Activated CD4-positive, alpha-beta T cell treated with anti-CD3 and anti-CD28 coated beads, Interleukin-2, amount 50 U/mL, for 4 hours (primary cell): ENCODE results near the gene CENPL.
"Not testable (repeated sequence)": the region's sequence is repeated elsewhere in the genome, so short reads cannot be mapped to it uniquely, and the experiment has no call there.

Source experiments
- DNase-seq, 2 experiments: peaks; one replicate each; pipeline ENCODE4 v3.0.0-alpha.2; 2020

The CENPL gene

DNA sequence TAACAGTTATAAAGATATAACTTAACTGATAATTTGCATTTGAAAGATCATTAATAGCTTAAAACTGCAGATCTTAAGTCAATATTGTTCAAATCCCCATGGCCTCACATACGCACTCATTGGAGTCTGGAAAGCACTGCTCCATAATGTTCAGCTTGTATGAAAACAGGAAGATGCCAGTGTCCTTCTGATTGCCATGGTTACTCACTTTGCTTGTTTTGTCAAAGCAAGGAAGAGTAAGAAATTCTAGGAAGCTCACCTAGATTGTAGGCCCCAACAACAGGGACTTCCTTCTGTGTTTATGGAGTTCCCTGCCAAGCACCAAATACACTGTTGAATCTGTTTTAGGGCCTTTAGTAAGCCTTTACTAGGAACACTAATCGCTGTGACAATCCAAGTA, 32.2 kb upstream of the CENPL start:
- no peak for DNase-seq

DNA sequence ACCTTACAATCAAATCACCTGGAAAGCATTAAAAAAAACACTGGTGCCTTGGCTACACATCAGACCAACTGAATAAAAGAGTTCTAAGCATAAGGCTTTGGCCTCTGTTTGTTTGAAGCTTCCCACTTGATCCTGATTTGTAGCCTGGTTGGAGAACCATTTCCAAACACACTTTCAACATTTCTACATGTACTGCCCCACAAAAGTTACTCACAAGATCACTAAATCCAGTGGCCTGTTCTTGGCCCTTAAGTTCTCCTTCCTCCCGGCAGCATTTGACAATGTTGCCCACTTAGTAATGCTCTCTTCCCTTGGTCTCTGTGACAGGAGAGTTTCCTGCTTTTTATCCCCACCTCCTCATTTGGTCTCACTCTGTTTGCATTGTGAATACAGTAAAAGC, 31.3 kb upstream of the CENPL start:
- no peak for DNase-seq

- no peak for DNase-seq
Observed at GRCh38 chr1:173853074-173853473, 28.4 kb upstream of the CENPL start.

GRCh38 chr1:173852105-173852504, 27.4 kb upstream of the CENPL start:
- no peak for DNase-seq

- no peak for DNase-seq
Observed at GRCh38 chr1:173832748-173833147, 8.1 kb upstream of the CENPL start.

DNA sequence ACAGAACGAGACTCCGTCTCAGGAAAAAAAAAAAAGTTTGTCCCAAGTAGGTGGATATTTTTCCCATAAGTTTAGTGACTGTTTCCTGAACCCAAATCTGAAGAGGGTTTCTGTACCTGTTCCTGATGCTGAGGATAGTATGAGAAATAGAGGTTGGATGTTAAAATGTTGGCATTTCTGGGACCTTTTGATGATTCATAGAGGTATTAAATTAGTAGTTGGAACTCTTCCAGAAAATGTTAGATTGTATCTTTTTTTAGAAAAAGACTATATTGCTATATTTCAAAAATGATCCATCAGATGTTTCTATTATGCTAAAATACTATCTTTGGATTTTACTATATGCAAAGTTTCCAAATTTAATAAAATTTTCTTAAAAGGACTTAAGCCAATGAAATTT, 2.9 kb upstream of the CENPL start:
- no peak for DNase-seq

- DNase-seq = no peak
Observed at GRCh38 chr1:173823781-173824314, 835 bp downstream of the CENPL start.

DNA sequence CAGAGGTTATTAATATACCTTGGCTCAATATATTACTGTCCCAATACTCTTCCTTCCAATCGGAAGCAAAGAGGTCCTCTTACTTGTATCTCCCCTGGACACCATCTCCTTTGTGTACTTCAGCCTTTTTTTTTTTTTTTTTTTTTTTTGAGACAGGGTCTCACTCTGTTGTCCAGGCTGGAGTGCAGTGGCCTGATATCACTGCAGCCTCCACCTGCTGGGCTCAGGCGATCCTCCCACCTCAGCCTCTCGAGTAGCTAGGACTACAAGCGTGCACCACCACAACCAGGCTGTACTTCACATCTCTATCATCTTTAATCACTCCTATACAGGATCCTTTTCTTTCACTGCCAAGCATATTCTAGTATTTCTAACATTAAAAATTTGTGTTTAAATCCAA, 3.0 kb downstream of the CENPL start:
- DNase-seq = no peak

DNA sequence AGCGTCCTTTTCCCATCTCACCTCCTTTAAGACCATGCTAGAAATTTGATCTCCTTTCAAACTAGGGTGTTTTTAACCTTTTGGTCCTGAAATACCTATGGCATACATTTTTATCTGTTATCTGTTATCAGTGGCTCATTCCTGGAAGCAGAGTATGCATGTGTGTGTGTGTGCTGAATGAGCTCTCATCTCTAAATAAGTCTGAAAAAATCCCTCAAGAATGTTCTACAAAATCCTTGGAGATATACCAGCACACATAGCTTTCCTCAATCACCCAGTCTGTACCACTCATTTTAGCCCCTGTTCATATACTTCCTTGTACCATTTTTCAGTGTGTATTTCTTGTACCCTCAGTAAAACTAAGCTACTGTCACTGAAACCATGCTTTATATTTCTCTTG, 6.2 kb downstream of the CENPL start:
- no peak for DNase-seq

GRCh38 chr1:173813654-173814053, 11.0 kb downstream of the CENPL start:
- DNase-seq = not testable (repeated sequence)

DNA sequence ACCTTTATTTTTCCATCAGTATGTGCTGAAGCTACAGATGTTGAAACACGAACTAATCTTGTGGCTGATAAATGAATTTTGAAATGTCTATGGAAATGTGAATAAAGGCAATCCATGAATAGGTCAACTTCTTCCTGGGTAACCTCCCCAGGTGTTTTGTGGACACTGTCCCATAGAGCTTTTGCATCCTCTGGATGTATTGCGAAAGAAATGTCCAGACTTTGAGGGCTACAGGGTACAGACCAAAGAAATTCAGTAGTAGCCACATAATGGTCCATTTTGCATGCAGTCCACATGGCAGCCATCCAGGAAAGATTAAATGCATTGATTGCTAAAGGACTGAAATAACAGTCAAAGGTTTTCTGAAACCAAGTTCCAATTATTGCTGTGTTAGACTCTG, 21.7 kb downstream of the CENPL start:
- DNase-seq = no peak

DNA sequence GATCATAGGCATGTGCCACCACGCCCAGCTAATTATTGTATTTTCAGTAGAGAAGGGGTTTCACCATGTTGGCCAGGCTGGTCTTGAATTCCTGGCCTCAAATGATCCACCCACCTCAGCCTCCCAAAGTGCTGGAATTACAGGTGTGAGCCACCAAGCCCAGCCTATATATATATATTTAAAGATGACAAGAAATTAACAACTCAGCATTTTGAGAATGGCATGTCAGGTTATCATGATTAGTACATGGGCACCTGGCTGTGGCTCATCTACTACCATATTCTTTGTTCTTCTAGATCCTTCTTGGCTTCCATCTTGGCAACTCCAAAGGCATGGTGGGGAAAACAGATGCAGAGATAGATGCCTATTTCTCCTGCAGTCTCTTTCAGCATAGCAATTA, 24.7 kb downstream of the CENPL start:
- DNase-seq = not testable (repeated sequence)

DNA sequence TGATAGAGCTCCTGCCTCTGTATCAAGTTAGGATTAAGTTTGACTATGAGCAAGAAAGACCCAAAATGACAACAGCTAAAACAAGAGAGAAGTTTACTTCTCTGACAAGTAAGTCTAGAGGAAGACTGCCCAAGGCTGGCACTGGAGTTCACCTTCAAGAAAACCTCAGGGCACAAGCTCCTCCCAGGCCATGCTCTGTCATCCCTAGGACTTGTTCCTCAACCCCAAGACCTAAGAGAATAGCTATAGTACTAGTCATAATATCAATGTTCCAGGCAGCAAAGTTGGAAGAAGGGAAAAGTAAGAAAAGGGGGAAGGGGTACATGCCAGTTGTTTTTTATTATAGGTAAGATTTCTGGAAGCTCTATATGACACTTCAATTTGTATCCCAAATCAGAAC, 26.6 kb downstream of the CENPL start:
- no peak for DNase-seq

- no peak for DNase-seq
Observed at GRCh38 chr1:173789841-173790240, 34.8 kb downstream of the CENPL start.

- no peak for DNase-seq
Observed at GRCh38 chr1:173784997-173785396, 39.7 kb downstream of the CENPL start.

DNA sequence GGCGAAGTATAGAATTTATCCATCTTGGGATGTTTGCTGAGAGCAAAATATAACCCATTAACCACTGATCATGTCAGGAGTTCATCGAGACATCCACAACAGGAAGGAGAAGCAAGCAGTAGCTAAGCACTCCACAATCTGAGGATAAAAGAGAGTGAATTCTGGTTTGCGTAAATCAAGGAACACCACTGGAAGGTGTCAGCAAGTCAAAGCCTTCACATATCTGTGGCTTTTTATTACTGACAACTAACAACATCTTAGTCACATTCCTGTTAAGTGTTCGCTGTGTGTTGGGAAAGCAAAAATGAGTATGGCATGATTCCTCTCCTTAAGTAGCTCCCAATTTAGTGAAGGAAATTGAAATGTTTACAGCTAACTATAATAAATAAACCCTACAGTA, 44.7 kb downstream of the CENPL start:
- DNase-seq = no peak

DNA sequence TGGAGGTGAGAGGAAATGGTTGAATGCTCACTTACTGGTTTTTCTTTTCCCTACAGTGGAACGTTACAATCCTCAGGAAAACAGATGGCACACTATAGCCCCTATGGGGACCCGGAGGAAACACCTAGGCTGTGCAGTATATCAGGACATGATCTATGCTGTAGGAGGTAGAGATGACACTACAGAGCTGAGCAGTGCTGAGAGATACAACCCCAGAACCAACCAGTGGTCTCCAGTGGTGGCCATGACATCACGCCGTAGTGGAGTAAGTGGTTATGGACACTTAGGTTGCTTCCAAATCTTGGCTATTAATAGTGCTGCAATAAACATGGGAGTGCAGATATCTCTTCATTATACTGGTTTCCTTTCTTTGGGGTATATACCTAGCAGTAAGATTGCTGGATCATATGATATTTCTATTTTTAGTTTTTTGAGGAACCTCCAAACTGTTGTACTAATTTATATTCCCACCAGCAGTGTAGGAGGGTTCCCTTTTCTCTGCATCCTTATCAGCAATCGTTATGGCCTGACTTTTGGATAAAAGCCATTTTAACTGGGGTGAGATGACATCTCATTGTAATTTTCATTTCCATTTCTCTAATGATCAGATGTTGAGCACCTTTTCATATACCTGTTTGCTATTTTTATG, 49.0 kb downstream of the CENPL start:
- DNase-seq = no peak

DNA sequence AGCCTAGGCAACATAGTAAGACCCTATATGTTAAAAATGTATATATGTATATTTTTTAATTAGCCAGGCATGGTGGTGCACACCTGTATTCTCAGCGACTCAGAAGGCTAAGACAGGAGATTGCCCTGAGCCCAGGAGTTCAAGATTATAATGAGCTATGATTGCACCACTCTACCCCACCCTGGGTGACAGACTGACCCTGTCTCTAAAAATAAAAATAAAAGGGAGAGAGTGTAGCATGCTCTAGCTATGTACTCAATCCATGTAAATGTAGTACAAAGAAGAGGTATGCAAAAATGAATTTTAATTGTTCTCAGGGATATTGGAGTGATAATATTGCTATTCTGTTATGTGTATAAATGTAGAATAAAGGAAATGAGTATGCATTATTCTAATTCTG, 53.1 kb downstream of the CENPL start:
- DNase-seq = no peak

DNA sequence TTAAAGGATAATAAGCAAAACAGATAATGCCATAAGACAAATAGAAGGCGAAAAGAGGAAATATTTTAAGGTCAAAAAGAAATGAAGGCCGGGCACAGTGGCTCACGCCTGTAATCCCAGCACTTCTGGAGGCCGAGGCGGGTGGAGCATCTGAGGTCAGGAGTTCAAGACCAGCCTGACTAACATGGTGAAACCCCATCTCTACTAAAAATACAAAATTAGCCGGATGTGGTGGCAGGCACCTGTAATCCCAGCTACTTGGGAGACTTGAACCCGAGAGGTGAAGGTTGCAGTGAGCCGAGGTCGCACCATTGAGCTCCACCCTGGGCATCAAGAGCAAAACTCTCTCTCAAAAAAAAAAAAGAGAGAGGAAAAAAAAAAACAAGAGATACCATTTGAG, 54.4 kb downstream of the CENPL start:
- DNase-seq = not testable (repeated sequence)

DNA sequence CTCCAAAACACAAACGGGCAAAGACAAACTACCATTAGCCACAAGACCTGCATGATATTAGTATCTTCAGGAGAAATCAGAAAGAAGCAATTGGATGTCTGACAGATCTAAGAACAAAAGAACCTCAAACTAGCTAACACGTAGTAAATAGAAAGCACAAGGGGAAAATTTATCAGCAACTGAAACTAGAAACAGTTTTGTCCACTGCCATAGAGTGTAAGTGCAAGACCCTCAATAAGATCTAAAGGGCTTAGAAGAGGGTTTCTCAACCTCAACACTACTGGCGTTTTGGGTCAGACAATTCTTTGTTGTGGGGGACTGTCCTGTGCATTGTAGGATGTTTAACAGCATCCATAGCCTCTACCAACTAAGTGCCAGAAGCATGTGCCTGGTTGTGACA, 55.9 kb downstream of the CENPL start:
- no peak for DNase-seq

DNA sequence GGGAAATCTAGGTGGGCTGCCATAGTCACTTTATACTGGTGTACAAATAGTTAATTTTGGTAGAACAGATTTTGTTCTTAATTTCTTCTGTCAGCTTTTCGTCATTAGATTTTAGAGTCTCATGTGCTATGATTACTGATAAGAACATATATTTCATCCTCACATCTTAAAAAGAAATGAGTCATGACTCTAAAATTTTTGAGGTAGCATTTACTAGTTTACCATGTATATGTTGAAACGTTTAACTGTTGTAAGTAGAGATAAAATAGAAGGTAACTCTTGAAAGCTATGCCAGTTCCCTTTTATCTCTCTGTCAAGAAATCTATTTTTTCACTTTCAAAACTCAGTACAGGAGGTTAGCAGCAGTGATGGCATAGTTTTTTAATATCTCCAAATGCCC, 56.5 kb downstream of the CENPL start:
- no peak for DNase-seq

DNA sequence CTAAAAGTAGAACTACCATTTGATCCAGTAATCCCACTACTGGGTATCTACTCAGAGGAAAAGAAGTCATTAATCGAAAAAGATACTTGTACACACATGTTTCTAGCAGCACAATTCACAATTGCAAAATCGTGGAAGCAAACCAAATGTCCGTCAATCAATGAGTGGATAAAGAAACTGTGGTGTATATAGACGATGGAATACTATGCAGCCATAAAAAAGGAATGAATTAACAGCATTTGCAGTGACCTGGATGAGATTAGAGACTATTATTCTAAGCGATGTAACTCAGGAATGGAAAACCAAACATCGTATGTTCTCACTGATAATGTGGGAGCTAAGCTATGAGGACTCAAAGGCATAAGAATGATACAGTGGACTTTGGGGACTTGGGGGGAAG, 60.4 kb downstream of the CENPL start:
- DNase-seq = not testable (repeated sequence)

DNA sequence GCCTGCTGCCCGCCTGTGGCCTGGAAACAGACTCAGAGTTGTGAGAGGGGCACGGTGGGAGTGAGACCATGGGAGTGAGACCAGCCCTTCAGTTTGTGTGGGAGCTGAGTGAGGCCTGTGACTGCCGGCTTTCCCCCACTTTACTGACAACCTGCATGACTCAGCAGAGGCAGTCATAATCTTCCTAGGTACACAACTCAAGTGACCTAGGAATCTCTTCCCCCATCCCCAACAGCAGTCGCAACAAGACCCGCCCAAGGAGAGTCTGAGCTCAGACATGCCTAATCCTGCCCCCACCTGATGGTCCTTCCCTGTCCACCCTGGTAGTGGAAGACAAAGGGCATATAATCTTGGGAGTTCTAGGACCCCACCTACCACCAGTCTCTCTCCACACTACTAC, 65.7 kb downstream of the CENPL start:
- DNase-seq = no peak

DNA sequence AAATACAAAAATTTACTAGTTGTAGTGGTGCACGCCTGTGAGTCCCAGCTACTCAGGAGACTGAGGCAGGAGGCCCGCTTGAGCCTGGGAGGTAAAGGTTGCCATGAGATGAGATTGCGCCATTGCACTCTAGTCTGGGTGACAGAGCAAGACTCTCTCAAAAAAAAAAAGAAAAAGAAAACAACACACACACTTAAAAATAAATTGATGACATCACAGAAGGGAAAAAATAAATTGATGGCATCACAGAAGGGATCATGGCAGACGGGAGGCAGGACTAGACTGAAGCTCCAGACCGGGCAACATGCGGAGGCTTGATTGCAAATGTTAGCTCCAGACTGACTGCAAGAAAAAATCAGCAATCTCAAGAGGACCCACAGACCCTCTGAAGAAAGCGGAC, 66.6 kb downstream of the CENPL start:
- no peak for DNase-seq

- no peak for DNase-seq
Observed at GRCh38 chr1:173757666-173758065, 67.0 kb downstream of the CENPL start.
